Cardiac muscle cell (in vitro differentiated cells and primary cell): ENCODE results near the gene CCN2. TPM values are rescaled to one million over a fixed set of nuclear protein-coding genes. Genes with fewer than 3 reads are reported as not detected.
"Not testable (repeated sequence)": the region's sequence is repeated elsewhere in the genome, so short reads cannot be mapped to it uniquely, and the experiment has no call there.

Experiments used
- DNase-seq, 2 donors: peaks; one replicate each; pipeline versions ENCODE4 v3.0.0 to v3.0.0-alpha.2; 2010 to 2017; ENCODE audit warnings: low read depth in 1 of 2, low spot score in 1 of 2
- H3K27ac ChIP-seq: fragments of 200-600 bp; sonication (generic); 2 replicates; pipeline ENCODE4 v1.5.1; 2016
- H3K27me3 ChIP-seq: fragments of 200-600 bp; sonication (generic); 2 replicates; pipeline ENCODE4 v1.6.0; 2016; ENCODE audit warnings: control low read depth
- H3K36me3 ChIP-seq: fragments of 200-600 bp; sonication (generic); 2 replicates; pipeline ENCODE4 v1.5.1; 2016; ENCODE audit warnings: control low read depth
- H3K4me1 ChIP-seq: fragments of 200-600 bp; sonication (generic); 2 replicates; pipeline ENCODE4 v1.8.1; 2017; ENCODE audit warnings: low read depth, mild to moderate bottlenecking, mixed run types
- H3K4me3 ChIP-seq: fragments of 200-600 bp; sonication (generic); 2 replicates; pipeline ENCODE4 v1.5.1; 2016; ENCODE audit warnings: mild to moderate bottlenecking
- H3K9me3 ChIP-seq: fragments of 200-600 bp; sonication (generic); 2 replicates; pipeline ENCODE4 v1.5.1; 2017; ENCODE audit warnings: low read depth, mild to moderate bottlenecking, control low read depth
- polyA plus RNA-seq: library from polyadenylated mRNA; unstranded; fragments of >200 nt; fragmentation: Nextera tagmentation; extraction: Ambion mirVana; gene quantifications from 2 replicates; pipeline ENCODE4 v1.2.1, GENCODE V29; 2016
- total RNA-seq: library from RNA; depleted of rRNA; stranded (reverse); fragments of >200 nt; gene quantifications from 2 replicates; pipeline ENCODE4 v1.2.3, GENCODE V29; 2016
- TF ChIP-seq, protein P1 (sequence below): IDR thresholded peaks from 2 replicates; pipeline ENCODE4 v1.5.1; 2012; ENCODE audit warnings: low read depth, mild to moderate bottlenecking, low read length

Gene CCN2
- total and polyA plus RNA-seq, 2 experiments from 2014 or later = 20.1 to 44.3 TPM

DNA sequence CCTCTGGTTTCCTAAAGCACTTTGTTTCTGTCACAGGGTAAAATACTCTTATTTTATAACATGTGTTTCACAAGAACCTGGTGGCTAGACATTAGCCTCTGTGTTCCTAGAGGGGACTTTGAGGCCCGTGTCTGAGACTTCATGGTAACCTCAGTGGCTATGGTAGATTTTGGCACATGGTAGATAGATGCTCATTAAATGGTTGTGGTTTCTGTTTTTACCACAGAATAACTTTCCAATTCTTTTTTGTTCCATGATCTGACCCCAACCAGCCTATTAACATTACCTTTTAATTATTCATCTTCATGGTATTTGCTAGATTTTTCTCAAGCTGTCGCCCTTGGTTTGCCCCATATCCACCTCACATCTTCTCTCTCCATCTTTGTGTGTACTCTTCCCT is 34.3 kb downstream of the CCN2 start:
- Histone ChIP-seq H3K36me3 (no peaks in the 10 kb centered on the region), H3K27me3 (no peaks in the 10 kb centered on the region), H3K9me3 (no peaks in the 10 kb centered on the region), H3K4me3 (no peak overlapping the region), H3K4me1 (peaks cover 7% of the 10 kb centered on the region), H3K27ac (no peak overlapping the region)
- no peak for DNase-seq
- TF ChIP-seq, protein P1, sequence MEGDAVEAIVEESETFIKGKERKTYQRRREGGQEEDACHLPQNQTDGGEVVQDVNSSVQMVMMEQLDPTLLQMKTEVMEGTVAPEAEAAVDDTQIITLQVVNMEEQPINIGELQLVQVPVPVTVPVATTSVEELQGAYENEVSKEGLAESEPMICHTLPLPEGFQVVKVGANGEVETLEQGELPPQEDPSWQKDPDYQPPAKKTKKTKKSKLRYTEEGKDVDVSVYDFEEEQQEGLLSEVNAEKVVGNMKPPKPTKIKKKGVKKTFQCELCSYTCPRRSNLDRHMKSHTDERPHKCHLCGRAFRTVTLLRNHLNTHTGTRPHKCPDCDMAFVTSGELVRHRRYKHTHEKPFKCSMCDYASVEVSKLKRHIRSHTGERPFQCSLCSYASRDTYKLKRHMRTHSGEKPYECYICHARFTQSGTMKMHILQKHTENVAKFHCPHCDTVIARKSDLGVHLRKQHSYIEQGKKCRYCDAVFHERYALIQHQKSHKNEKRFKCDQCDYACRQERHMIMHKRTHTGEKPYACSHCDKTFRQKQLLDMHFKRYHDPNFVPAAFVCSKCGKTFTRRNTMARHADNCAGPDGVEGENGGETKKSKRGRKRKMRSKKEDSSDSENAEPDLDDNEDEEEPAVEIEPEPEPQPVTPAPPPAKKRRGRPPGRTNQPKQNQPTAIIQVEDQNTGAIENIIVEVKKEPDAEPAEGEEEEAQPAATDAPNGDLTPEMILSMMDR = no peak

DNA sequence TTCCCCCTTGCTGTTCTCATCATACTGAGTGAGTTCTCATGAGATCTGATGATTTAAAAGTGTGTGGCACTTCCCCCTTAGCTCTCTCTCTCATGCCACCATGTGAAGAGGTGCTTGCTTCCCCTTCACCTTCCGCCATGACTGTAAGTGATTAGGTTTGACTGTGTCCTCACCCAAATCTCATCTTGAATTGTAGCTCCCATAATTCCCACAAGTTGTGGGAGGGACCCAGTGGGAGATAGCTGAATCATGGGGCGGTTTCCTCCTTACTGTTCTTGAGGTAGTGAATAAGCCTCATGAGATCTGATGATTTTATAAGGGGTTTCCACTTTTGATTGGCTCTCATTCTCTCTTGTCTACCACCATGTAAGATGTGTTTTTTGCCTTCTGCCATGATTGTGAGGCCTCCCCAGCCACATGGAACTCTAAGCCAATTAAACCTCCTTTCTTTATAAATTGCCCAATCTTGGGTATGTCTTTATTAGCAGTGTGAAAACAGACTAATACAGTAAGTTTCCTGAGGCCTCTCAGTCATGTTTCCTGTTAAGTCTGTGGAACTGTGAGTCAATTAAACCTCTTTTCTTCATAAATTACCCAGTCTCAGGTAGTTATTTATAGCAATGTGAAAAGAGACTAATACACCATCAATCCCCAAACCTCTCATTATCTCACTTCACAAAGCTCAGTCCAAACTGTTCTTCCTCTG is 34.9 kb downstream of the CCN2 start:
- H3K36me3 ChIP-seq, H3K27ac ChIP-seq, H3K4me3 ChIP-seq, H3K9me3 ChIP-seq, DNase-seq, H3K4me1 ChIP-seq, H3K27me3 ChIP-seq: not testable (repeated sequence)

DNA sequence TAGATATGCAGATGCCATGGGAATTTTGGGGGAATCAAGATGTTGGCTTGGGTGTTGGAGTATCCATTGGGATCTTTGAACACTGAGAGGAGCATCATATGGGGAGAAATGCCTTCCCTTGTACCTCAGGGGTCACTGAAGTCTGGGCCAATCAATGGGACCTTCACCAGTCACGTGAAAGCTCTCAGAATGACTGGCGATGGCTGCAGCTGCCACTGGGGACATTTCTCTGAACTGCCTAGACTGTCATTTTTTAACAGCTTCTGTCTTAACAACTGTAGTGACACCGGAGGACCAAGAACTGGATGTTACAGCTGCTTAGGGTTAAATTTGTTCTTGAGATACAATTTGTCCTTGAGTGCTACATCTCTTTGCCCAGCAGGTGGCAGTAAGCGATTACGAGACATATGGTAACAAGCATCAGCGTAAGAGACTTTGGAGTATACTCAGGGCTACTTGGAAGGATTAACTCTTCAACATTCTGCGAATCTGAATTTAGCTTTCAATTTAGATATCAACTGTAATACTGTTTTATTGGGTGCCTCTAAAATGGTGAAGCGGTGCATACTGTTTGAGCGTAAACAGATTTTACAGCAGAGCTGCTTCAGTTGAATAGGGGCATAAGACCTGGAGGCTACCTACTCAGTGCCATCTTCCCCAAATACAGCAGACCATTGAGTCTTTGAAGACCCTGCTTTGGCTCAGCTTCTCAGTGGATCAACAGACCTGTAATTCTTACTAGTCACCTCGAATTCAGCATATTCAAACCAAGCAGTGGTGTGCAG is 36.0 kb downstream of the CCN2 start:
- H3K36me3 ChIP-seq = no peaks in the 10 kb centered on the region

DNA sequence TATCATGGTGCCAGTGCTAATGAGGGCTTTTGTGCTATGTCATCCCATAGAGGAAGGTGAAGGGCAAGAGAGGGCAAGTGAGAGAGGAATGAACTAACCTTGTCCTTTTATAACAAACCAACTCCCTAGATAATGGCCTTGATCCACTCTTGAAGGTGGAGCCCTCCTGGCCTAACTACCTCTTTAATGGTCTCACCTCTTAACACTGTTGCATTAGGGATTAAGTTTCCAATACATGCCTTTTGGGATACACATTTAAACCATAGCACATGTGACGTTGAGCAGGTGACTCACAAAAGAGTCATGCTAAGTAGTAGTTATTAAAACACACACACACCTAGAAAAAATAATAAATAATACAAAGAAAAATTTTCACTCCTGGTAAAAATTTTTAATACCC is 36.9 kb downstream of the CCN2 start:
- H3K36me3 ChIP-seq = no peaks in the 10 kb centered on the region
- DNase-seq = no peak

More for the DNA sequence above, 36.0 kb downstream of the CCN2 start:
- Histone ChIP-seq H3K4me3 (no peak overlapping the region), H3K27ac (no peak overlapping the region), H3K27me3 (no peaks in the 10 kb centered on the region), H3K9me3 (no peaks in the 10 kb centered on the region), H3K4me1 (peaks cover 7% of the 10 kb centered on the region)
- TF ChIP-seq, protein P1 = peak; percentile 90
- peak; percentile 79 to 89 for DNase-seq

DNA sequence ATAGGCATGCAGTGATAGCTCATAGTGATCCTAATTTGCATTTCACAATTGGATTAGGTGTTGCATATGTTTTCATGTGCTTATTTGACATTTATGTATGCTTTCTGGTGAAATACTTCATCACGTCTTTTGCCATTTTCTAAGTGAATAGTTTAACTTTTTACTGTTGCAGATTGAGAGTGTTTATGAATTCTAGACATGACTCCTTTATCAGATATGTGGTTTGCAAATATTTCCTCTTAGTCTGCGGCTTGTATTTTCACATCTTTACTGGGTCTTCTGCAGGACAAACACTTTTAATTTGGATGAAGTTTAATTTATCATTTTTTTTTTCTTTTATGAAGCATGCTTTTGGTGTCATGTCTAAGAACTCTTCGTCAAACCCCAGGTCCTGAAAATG is 39.2 kb downstream of the CCN2 start:
- Histone ChIP-seq H3K4me1 (no peaks in the 10 kb centered on the region), H3K27me3 (no peaks in the 10 kb centered on the region), H3K9me3 (no peaks in the 10 kb centered on the region), H3K36me3 (no peaks in the 10 kb centered on the region), H3K4me3 (no peak overlapping the region), H3K27ac (no peak overlapping the region)
- peak in 1 of 2 donors; percentile 27 for DNase-seq
- TF ChIP-seq, protein P1 = no peak

More for the DNA sequence above, 36.9 kb downstream of the CCN2 start:
- H3K9me3 ChIP-seq = no peaks in the 10 kb centered on the region
- H3K27ac ChIP-seq = no peak overlapping the region
- TF ChIP-seq, protein P1 = no peak
- no peaks in the 10 kb centered on the region for H3K27me3 ChIP-seq
- peaks cover 7% of the 10 kb centered on the region for H3K4me1 ChIP-seq
- no peak overlapping the region for H3K4me3 ChIP-seq

DNA sequence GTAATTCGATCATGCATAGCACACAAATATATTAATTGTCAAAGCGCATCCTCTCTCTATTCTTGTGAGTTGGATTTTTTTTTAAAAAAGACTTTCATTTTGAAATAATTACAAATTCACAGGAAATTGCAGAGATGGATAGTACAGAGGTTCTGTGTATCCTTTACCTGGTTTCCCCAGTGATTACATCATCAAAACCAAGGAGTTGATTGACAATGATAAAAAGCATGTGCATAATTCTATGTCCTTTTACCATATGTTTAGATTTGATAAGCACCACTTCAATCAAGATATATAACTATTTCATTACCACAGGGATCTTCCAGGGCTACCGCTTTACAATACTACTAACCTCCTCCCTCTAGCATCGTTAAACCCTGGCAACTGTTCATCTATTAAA is 40.2 kb downstream of the CCN2 start:
- Histone ChIP-seq H3K36me3 (no peaks in the 10 kb centered on the region), H3K27me3 (no peaks in the 10 kb centered on the region), H3K27ac (no peak overlapping the region), H3K4me3 (no peak overlapping the region), H3K9me3 (no peaks in the 10 kb centered on the region), H3K4me1 (no peaks in the 10 kb centered on the region)
- TF ChIP-seq, protein P1 = no peak
- no peak for DNase-seq
